T47D (cell line): ENCODE data around the gene RHOB.
"Not testable (repeated sequence)": the region's sequence is repeated elsewhere in the genome, so short reads cannot be mapped to it uniquely, and the experiment has no call there.

ENCODE experiments used
- DNase-seq, 2 experiments: peaks; one replicate each; pipeline versions ENCODE4 v3.0.0 to v3.0.0-alpha.2; 2011 to 2012; ENCODE audit warnings: low read depth in 1 of 2, low spot score in 1 of 2
- JUND ChIP-seq: IDR thresholded peaks from 2 replicates; pipeline ENCODE4 v1.6.1; 2012; ENCODE audit warnings: low read depth
- in situ Hi-C: cut with HindIII; loops from 2 replicates; pipeline ENCODE4 v1.10.0; 2016; ENCODE audit warnings: low sequenced_read_pairs, low pct_unique_long_range_greater_than_20kb

The RHOB gene

GRCh38 chr2:20454036-20454981 is 7.4 kb downstream of the RHOB start:
- no peak for DNase-seq
- in situ Hi-C loops = no loop called here
- no peak for TF ChIP-seq JUND

GRCh38 chr2:20455076-20455587 is 8.3 kb downstream of the RHOB start:
- in situ Hi-C loops = no loop called here
- DNase-seq = no peak
- no peak for TF ChIP-seq JUND

GRCh38 chr2:20456116-20456571 is 9.3 kb downstream of the RHOB start:
- no peak for TF ChIP-seq JUND
- DNase-seq = no peak
- in situ Hi-C loops = no loop called here

- DNase-seq = no peak
- TF ChIP-seq JUND = no peak
- in situ Hi-C loops = no loop called here
Measured at GRCh38 chr2:20456636-20457426, 10.0 kb downstream of the RHOB start.

- TF ChIP-seq JUND = 0 out of 2 replicates have a peak, but pooled peaks have one; percentile 28
- in situ Hi-C loops = no loop called here
- DNase-seq = peak in 1 of 2 experiments; percentile 77
Measured at GRCh38 chr2:20457661-20458630, 11.1 kb downstream of the RHOB start.

- in situ Hi-C loops, DNase-seq: not testable (repeated sequence)
Measured at GRCh38 chr2:20458737-20459484, 12.0 kb downstream of the RHOB start.

GRCh38 chr2:20465716-20466394 is 19.0 kb downstream of the RHOB start:
- in situ Hi-C loops = no loop called here
- DNase-seq = peak in 1 of 2 experiments; percentile 96

GRCh38 chr2:20467789-20468548 is 21.1 kb downstream of the RHOB start:
- in situ Hi-C loops = no loop called here
- peak in 1 of 2 experiments; percentile 76 for DNase-seq
- TF ChIP-seq JUND = no peak

More at GRCh38 chr2:20465716-20466394, 19.0 kb downstream of the RHOB start:
- TF ChIP-seq JUND = peak; percentile 77

- DNase-seq = peak in 1 of 2 experiments; percentile 85
- in situ Hi-C loops = no loop called here
- TF ChIP-seq JUND = no peak
Measured at GRCh38 chr2:20468549-20469500, 22.0 kb downstream of the RHOB start.
